ENCODE results near the gene THOC6. TPM values are rescaled to one million over a fixed set of nuclear protein-coding genes. Genes with fewer than 3 reads are reported as not detected.

Gene THOC6
- total RNA-seq, 1 donor: 28.1 TPM

DNA sequence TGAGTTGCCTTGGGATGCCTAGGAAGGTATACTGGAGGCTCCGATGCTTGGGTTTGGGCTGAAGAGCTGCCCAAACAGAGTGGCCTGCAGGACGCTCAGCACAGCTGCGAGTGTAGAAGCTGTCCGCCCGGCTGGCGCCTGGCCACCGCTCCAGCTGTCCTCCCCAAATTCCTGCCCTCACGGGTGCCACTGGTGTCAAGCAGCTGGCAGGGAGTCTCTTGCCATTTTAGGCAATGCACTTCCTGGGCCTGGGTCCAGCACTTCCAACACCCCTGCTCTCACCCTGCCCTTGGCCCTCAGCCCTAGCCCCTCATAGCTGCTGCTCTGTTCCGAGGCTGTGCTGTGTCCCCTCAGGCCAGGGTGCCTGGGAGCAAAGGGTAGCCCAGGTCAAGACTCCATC is 38.4 kb upstream of the THOC6 start:
- no peak for DNase-seq (ENCODE audit: low read depth)
- H3K4me3 ChIP-seq (ENCODE audit: low read depth, low read length): no peak overlapping the region
- TF ChIP-seq, protein P1, sequence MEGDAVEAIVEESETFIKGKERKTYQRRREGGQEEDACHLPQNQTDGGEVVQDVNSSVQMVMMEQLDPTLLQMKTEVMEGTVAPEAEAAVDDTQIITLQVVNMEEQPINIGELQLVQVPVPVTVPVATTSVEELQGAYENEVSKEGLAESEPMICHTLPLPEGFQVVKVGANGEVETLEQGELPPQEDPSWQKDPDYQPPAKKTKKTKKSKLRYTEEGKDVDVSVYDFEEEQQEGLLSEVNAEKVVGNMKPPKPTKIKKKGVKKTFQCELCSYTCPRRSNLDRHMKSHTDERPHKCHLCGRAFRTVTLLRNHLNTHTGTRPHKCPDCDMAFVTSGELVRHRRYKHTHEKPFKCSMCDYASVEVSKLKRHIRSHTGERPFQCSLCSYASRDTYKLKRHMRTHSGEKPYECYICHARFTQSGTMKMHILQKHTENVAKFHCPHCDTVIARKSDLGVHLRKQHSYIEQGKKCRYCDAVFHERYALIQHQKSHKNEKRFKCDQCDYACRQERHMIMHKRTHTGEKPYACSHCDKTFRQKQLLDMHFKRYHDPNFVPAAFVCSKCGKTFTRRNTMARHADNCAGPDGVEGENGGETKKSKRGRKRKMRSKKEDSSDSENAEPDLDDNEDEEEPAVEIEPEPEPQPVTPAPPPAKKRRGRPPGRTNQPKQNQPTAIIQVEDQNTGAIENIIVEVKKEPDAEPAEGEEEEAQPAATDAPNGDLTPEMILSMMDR (IDR thresholded peaks at IDR 0.05; ENCODE audit: insufficient read depth, low read depth, low read length): no peak

DNA sequence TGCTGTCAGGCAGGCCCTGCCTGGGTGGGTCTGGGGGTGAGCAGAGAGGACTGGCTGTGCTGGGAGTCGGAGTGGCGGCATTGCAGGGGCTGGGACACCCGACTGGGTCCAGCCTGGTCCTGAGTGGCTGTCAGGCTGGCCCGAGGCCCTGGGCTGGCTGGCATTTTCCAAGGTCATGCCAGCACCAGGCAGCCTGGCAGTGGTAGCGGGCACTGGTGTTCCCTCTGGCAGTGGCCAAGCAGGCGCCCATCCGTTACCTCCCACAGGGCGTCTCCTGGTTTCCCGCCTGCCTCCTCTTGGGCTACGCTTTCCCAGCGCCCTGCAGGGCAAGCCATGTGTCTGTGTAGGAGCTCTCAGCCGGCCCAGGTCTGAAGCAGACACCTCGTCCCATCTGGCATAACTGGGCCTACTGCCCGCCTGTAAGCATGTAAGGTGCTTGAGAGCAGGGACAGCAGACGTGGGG is 37.9 kb upstream of the THOC6 start:
- no peak overlapping the region for H3K4me3 ChIP-seq (ENCODE audit: low read depth, low read length)
- TF ChIP-seq, protein P1 (IDR thresholded peaks at IDR 0.05; ENCODE audit: insufficient read depth, low read depth, low read length): no peak
- DNase-seq (ENCODE audit: low read depth): no peak

DNA sequence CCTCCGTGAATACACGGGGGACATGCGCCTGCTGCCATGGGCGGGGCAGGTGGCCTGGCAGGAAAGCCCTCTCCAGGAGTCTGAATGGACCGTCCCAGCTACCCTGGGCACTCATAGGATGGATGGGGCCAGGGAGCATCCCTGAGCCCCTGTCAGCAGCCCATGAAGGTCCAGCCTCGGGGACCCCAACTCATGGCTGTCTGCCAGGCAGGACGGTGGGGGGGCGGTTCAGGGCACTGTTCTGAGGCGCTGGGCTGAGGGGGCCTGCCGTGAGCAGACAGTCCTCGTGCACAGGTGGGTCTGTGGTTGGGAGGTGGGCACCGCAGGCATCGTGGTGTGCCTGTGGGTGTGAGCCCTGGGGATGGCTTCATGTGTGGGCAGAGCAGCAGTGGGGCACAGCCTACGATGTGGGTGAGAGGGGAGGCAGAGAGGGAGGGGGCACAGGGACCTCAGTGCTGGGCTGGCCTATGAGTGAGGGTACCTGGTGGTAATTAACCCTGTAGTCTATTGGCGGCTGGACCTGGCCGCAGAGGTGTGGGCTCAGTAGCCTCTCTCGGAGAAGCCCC is 37.1 kb upstream of the THOC6 start:
- no peak overlapping the region for H3K4me3 ChIP-seq (ENCODE audit: low read depth, low read length)
- TF ChIP-seq, protein P1 (IDR thresholded peaks at IDR 0.05; ENCODE audit: insufficient read depth, low read depth, low read length): no peak
- no peak for DNase-seq (ENCODE audit: low read depth)

DNA sequence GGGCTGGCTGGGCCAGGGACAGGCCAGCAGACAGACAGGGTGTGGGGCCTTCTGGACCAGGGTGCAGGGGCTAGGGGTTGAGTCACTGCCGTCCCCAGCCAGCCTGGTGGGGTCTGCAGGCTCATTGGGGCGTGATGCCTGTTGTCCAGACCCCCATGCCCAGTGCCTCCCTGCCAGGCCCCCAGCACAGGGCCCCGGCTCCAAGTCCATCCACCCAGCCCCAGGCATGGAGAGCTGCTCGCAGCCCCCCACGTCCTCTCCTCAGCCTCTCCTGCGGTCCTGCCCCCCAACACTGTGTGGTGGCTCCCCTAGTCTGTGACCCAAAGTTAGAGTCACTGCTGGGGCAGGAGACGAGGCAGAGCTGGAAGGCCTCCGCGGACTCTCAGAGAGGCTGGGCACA is 36.5 kb upstream of the THOC6 start:
- TF ChIP-seq, protein P1 (IDR thresholded peaks at IDR 0.05; ENCODE audit: insufficient read depth, low read depth, low read length): no peak
- no peak for DNase-seq (ENCODE audit: low read depth)
- H3K4me3 ChIP-seq (ENCODE audit: low read depth, low read length): no peak overlapping the region

DNA sequence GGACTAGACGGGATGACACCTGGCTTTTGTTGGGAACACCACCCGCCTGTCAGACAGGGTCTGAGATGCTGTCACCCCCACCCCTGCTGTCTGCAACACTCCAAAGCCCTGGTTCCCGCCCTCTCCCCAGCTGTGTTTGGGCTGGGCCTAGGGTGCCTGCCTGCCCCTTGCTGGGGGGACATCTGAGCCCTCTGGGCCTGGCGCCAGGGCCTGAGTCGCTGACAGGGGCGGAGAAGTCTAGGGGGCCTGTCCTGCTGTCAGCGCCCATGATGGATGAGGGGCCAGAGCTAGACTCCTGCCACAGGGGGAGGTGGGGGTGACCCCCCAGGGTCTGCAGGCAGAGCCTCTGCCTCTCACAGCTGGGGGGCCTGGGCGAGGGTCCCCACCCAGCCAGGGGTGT is 36.0 kb upstream of the THOC6 start:
- H3K4me3 ChIP-seq (ENCODE audit: low read depth, low read length): no peak overlapping the region
- no peak for DNase-seq (ENCODE audit: low read depth)
- TF ChIP-seq, protein P1 (IDR thresholded peaks at IDR 0.05; ENCODE audit: insufficient read depth, low read depth, low read length): no peak

DNA sequence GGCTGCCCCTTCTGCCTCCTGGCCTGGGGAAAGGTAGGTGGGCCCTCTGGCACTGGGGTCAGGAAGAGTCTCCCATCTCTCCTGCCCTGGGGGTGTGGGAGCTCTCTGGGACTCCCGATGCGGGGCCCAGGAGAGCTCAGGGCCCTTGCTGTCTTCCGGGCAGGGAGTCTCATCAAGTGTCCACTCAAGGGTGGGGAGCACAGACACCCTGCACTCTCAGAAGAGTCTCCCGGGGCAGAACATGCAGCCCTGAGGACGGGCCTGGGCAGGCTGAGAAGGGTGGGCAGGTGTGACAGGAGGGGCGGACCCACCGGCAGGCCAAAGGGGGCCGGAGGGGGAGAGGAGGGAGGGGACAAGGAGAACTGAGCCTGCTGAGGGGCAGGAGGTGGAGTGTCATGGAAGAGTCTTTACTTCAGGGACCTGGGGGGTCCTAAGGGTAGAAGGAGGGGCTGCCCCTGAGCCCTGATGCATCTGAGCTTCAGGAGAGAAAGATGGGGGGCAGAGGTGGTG is 35.2 kb upstream of the THOC6 start:
- H3K4me3 ChIP-seq (ENCODE audit: low read depth, low read length): no peak overlapping the region
- no peak for DNase-seq (ENCODE audit: low read depth)
- TF ChIP-seq, protein P1 (IDR thresholded peaks at IDR 0.05; ENCODE audit: insufficient read depth, low read depth, low read length): no peak

DNA sequence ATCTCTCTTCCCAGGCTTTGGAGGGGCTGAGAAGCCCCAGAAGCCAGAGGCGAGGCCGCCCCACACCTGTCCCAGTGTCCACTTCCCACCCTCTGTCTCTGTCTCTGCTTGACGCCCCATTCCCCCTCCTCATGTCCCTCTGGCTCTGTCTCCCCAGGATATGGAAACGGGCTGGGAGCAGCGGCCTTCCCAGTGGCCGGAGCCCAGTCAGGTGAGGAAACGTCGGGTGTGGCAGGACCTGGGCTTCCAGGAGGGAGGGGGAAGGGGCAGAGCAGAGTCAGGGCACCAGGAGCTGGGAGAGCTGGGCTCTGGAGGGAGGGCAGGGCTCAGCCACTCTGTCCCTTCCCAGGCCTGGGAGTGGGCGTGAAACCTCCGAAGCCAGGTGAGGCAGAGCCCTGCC is 32.9 kb upstream of the THOC6 start:
- DNase-seq (ENCODE audit: low read depth): no peak
- H3K4me3 ChIP-seq (ENCODE audit: low read depth, low read length): no peak overlapping the region
- TF ChIP-seq, protein P1 (IDR thresholded peaks at IDR 0.05; ENCODE audit: insufficient read depth, low read depth, low read length): no peak
